Prostate gland (tissue), 2 donors: ENCODE data around the gene CEACAM19.

Source experiments
- CTCF ChIP-seq, 4 experiments: fragments of 200-600 bp in 2 of 4; fragments of 450-650 bp in 2 of 4; sonication (generic) in 2 of 4; IDR thresholded peaks; 1 replicate in 3 of 4; 2 replicates in 1 of 4; pipeline ENCODE4 v1.5.1; 2016 to 2019; ENCODE audit warnings: antibody characterized with exemption in 4 of 4, mild to moderate bottlenecking in 2 of 4, moderate library complexity in 2 of 4
- POLR2AphosphoS5 ChIP-seq: sonication (generic); formaldehyde crosslinking; IDR thresholded peaks from one replicate; pipeline ENCODE4 v1.6.1; 2017; ENCODE audit warnings: antibody characterized with exemption

- TF ChIP-seq CTCF (IDR thresholded peaks at IDR 0.05) (no peak), POLR2AphosphoS5 (no peak)
Measured at GRCh38 chr19:44680536-44680935, 9.3 kb downstream of the CEACAM19 start.
